ENCODE data around the gene SORCS2.

DNA sequence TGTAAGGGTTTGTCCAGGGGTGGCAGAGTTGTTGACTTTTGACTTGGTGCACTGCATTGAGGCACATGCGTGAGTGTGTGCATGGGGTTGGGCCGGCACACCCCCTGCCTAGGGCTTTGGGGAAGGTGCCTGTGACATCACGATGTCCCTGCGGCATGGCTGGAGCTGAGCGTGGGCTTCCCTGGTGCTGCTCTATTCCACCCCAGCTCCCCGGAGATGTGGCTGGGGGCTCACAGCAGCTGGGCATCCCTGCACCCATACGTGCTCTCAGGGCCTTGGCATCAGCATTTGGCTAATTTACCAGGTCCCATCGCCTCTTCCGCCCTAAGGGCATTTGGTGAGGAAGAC is 236.7 kb downstream of the SORCS2 start:
- TF ChIP-seq YY1 (IDR thresholded peaks at IDR 0.05; ENCODE audit: insufficient read depth, insufficient read length) (no peak), ZNF274 (IDR thresholded peaks at IDR 0.05; ENCODE audit: low read depth, low read length) (no peak), SUZ12 (IDR thresholded peaks at IDR 0.05; ENCODE audit: extremely low read depth, insufficient read depth, insufficient read length) (no peak)
